ENCODE results near the gene SEPTIN11.

DNA sequence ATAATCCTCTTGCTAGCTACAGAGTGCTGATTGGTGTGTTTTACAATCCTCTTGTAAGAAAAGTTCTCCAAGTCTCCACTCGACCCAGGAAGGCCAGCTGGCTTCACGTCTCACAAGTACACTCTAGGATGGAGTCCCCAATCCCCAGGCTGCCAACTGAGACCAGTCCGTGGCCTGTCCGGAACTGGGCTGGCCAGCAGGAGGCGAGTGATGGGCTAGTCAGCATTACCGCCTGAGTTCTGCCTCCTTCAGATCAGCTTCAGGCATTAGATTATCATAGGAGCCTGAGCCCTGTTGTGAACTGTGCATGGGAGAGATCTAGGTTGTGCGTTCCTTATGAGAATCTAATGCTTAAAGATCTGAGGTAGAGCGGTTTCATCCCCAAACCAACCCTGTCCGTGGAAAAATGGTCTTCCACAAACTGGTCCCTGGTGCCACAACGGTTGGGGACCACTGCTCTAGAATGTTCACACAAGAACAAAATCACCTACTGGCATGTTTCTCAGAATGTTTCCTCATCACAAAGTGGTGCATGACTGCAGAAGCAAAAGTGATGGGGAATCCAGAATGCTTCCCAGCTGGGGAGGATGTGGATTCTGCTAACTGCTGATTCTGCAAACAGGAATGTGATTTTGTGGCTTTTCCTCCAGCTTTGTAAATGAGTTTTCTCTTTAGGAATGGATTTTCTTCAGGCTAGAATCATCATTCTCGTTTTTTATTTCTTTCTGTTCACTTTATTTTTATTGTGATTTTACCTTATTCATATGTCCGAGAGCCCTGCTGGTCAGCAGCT, 40.9 kb downstream of the SEPTIN11 start:
- TF ChIP-seq, protein P1, sequence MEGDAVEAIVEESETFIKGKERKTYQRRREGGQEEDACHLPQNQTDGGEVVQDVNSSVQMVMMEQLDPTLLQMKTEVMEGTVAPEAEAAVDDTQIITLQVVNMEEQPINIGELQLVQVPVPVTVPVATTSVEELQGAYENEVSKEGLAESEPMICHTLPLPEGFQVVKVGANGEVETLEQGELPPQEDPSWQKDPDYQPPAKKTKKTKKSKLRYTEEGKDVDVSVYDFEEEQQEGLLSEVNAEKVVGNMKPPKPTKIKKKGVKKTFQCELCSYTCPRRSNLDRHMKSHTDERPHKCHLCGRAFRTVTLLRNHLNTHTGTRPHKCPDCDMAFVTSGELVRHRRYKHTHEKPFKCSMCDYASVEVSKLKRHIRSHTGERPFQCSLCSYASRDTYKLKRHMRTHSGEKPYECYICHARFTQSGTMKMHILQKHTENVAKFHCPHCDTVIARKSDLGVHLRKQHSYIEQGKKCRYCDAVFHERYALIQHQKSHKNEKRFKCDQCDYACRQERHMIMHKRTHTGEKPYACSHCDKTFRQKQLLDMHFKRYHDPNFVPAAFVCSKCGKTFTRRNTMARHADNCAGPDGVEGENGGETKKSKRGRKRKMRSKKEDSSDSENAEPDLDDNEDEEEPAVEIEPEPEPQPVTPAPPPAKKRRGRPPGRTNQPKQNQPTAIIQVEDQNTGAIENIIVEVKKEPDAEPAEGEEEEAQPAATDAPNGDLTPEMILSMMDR (IDR thresholded peaks at IDR 0.05; ENCODE audit: poor library complexity, severe bottlenecking), result no peak
- TF ChIP-seq EP300 (conservative IDR thresholded peaks at IDR 0.05; ENCODE audit: poor library complexity, severe bottlenecking), result no peak
- TF ChIP-seq POLR2AphosphoS5 (IDR thresholded peaks at IDR 0.05), result no peak
- TF ChIP-seq SMC3 (conservative IDR thresholded peaks at IDR 0.05; ENCODE audit: poor library complexity), result no peak
- TF ChIP-seq REST (IDR thresholded peaks at IDR 0.05; ENCODE audit: borderline replicate concordance), result no peak
